K562 (cell line): ENCODE data around the gene YAE1. TPM values are rescaled to one million over a fixed set of nuclear protein-coding genes. Genes with fewer than 3 reads are reported as not detected.

Source experiments
- ATAC-seq: fragments of 200-7000 bp; cut with Tn5 transposase; 3 replicates; pipeline ENCODE4 v1.9.1; 2020; ENCODE audit warnings: moderate library complexity
- BruUV-seq: library from RNA; stranded (reverse); fragments of 400-500 nt; replicated peaks from 2 replicates; lab custom pipeline; 2021; lab: Mats Ljungman, UMichigan
- CTCF ChIA-PET: fragments of 300-600 bp; formaldehyde crosslinking; extraction: SDS; loops from one replicate; lab custom pipeline; 2021; ENCODE audit warnings: low intra/inter-chr PET ratio; lab: Yijun Ruan, JAX
- POLR2A ChIA-PET: fragments of 300-600, 350-650 bp; sonication (Branson Sonifier 250); formaldehyde crosslinking; extraction: SDS; loops from one replicate; lab custom pipeline; 2021; ENCODE audit warnings: antibody characterized with exemption, inconsistent platforms; lab: Yijun Ruan, JAX
- DNase-seq, 4 experiments: peaks; one replicate each; pipeline versions ENCODE4 v3.0.0 to v3.0.0-alpha.2; 2011 to 2018; ENCODE audit warnings: low spot score in 3 of 4, mixed read lengths in 3 of 4; ENCODE audit errors: extremely low read depth in 1 of 4
- FAIRE-seq: peaks from 2 replicates; lab custom pipeline; 2011; peaks lifted over from hg19 to GRCh38; lab: Jason Lieb, UNC
- H2AFZ ChIP-seq: 2 replicates; pipeline ENCODE4 v1.6.0; 2011; ENCODE audit warnings: low read depth, low read length, control low read depth, inconsistent platforms
- H3K27ac ChIP-seq: fragments of 200-600 bp; 3 replicates; pipeline ENCODE4 v1.8.0; 2011; ENCODE audit warnings: low read depth, mild to moderate bottlenecking, control low read depth, inconsistent platforms, low read length, moderate library complexity, mixed read lengths; ENCODE audit errors: extremely low read depth
- H3K27me3 ChIP-seq, 2 experiments: fragments of 300-600 bp in 1 of 2; 2 replicates in 1 of 2; 3 replicates in 1 of 2; pipeline versions ENCODE4 v1.6.0 to v1.8.0; 2011; ENCODE audit warnings: inconsistent platforms in 2 of 2, low read length in 2 of 2, mild to moderate bottlenecking in 1 of 2, mixed read lengths in 1 of 2, moderate library complexity in 1 of 2; ENCODE audit not compliant: control insufficient read depth in 2 of 2, insufficient read depth in 2 of 2
- H3K36me3 ChIP-seq: fragments of 300-600 bp; 3 replicates; pipeline ENCODE4 v1.8.0; 2011; ENCODE audit warnings: mild to moderate bottlenecking, low read length, inconsistent platforms; ENCODE audit not compliant: control insufficient read depth, insufficient read depth
- H3K4me1 ChIP-seq, 2 experiments: fragments of 200-600 bp in 1 of 2; replicated peaks in 1 of 2; 2 replicates in 1 of 2; 3 replicates in 1 of 2; pipeline versions ENCODE4 v1.5.1 to v1.8.0; 2011; ENCODE audit warnings: inconsistent platforms in 2 of 2, low read length in 2 of 2, mild to moderate bottlenecking in 1 of 2, mixed read lengths in 1 of 2, moderate library complexity in 1 of 2; ENCODE audit not compliant: control insufficient read depth in 2 of 2, insufficient read depth in 2 of 2
- H3K4me2 ChIP-seq: 2 replicates; pipeline ENCODE4 v1.6.1; 2011; ENCODE audit warnings: low read length, control low read depth, inconsistent platforms, mixed read lengths; ENCODE audit not compliant: insufficient read depth
- H3K4me3 ChIP-seq: fragments of 200-600 bp; sonication (generic), shearing (Covaris generic); 2 replicates; pipeline ENCODE4 v1.5.1; 2016; ENCODE audit warnings: control low read depth, inconsistent platforms
- H3K79me2 ChIP-seq: fragments of 200-600 bp; 3 replicates; pipeline ENCODE4 v1.8.0; 2011; ENCODE audit warnings: low read length, inconsistent platforms; ENCODE audit not compliant: control insufficient read depth, insufficient read depth
- H3K9ac ChIP-seq, 2 experiments: 2 replicates each; pipeline versions ENCODE4 v1.6.0 to v1.6.1; 2011; ENCODE audit warnings: low read depth in 2 of 2, low read length in 2 of 2, control low read depth in 1 of 2, inconsistent platforms in 1 of 2, mild to moderate bottlenecking in 1 of 2, mixed read lengths in 1 of 2; ENCODE audit not compliant: insufficient read depth in 1 of 2
- H3K9me1 ChIP-seq: one replicate; pipeline ENCODE4 v1.6.0; 2011; ENCODE audit warnings: inconsistent platforms, mild to moderate bottlenecking, low read length, moderate library complexity; ENCODE audit not compliant: control insufficient read depth, insufficient read depth
- H3K9me3 ChIP-seq: replicated peaks from 2 replicates; pipeline ENCODE4 v1.5.1; 2011; ENCODE audit warnings: low read depth, low read length, inconsistent platforms; ENCODE audit not compliant: control insufficient read depth, insufficient read depth
- H4K20me1 ChIP-seq: replicated peaks from 2 replicates; pipeline ENCODE4 v1.6.1; 2011; ENCODE audit warnings: low read length, inconsistent platforms, mixed read lengths; ENCODE audit not compliant: control insufficient read depth, insufficient read depth
- GATAD2A ChIP-seq: fragments of 450-650 bp; IDR thresholded peaks from 2 replicates; pipeline ENCODE4 v1.6.1; 2017
- LEF1 ChIP-seq: fragments of 450-650 bp; IDR thresholded peaks from 2 replicates; pipeline ENCODE4 v1.6.1; 2016; ENCODE audit warnings: mild to moderate bottlenecking
- NR1H2 ChIP-seq: sonication (generic); formaldehyde crosslinking; IDR thresholded peaks from 2 replicates; pipeline ENCODE4 v1.4.0; 2020; ENCODE audit warnings: mild to moderate bottlenecking, missing genetic modification reagents
- WGBS: fragments of 100-300 bp; shearing (Covaris generic); methylation state at CpG from one replicate; pipeline ENCODE4 v1.1.6; 2016; ENCODE audit warnings: low coverage, mixed read lengths; ENCODE audit not compliant: insufficient coverage; ENCODE audit errors: missing lambda C conversion rate; 5-methylcytosine and 5-hydroxymethylcytosine counted together
- in situ Hi-C: fragments of 300-500 bp; cut with MboI; formaldehyde crosslinking; loops from 4 replicates; pipeline ENCODE4 v1.15.0; 2018; ENCODE audit warnings: inconsistent platforms, mixed read lengths
- intact Hi-C: fragments of 100-400 bp; cut with micrococcal nuclease; formaldehyde crosslinking; loops from 2 replicates; pipeline ENCODE4 v1.14.2; 2022
- polyA plus RNA-seq, 8 experiments: library from polyadenylated mRNA; depleted of rRNA in 4 of 8; stranded (reverse) in 5 of 8; unstranded in 3 of 8; fragments of >200 nt; fragmentation: Nextera tagmentation in 2 of 8; fragmentation: Illumina TruSeq in 1 of 8; extraction: Ambion mirVana in 2 of 8; extraction: Trizol in 1 of 8; gene quantifications; 2 replicates each; pipeline versions ENCODE4 v1.2.1 to v1.2.3, GENCODE V29; 2011 to 2014; ENCODE audit warnings: inconsistent platforms in 1 of 8, missing spikeins in 1 of 8
- total RNA-seq, 7 experiments: library from RNA; depleted of rRNA in 6 of 7; stranded (reverse); fragments of >200 nt in 6 of 7; fragmentation: Illumina TruSeq in 2 of 7; extraction: Trizol in 2 of 7; gene quantifications; 2 replicates each; pipeline versions ENCODE4 v1.2.1 to v1.2.3, GENCODE V29; 2011 to 2021; ENCODE audit warnings: low replicate concordance in 1 of 7
- TF ChIP-seq, protein P1 (sequence below), 2 experiments: fragments of 450-650 bp; formaldehyde crosslinking in 1 of 2; IDR thresholded peaks; 2 replicates each; pipeline versions ENCODE4 v1.4.0 to v1.6.1; 2014 to 2020; ENCODE audit warnings: mild to moderate bottlenecking in 2 of 2, borderline replicate concordance in 1 of 2, low read depth in 1 of 2

YAE1 gene
- total and polyA plus RNA-seq, 9 of the 15 experiments (the other 6 are each of a cell fraction or from before 2014, with no cell fraction given): 15.2 to 63.4 (median 30.1) TPM

DNA sequence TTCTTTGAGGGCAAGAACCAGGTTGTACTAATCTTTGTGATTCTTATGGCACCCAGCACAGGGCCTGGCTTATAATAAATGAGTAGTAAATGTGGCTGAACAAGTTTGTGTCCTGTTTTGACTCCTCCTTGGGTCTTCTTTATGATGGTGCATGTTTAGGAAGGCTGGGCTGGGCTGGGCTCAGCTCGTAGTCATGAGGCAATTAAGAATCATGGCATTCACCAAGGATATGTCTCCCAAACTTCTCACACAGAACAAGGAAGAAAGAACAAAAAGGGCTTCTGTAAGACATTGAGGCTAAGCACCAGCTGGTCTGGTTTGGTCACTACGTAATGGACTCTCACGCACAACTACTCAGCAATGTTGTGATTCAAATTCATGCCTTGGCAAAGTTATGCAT, 30.5 kb upstream of the YAE1 start:
- POLR2A ChIA-PET: no interaction called here
- TF ChIP-seq LEF1: no peak
- TF ChIP-seq GATAD2A: no peak
- TF ChIP-seq NR1H2 (CRISPR knock-in tag): no peak
- TF ChIP-seq, protein P1, sequence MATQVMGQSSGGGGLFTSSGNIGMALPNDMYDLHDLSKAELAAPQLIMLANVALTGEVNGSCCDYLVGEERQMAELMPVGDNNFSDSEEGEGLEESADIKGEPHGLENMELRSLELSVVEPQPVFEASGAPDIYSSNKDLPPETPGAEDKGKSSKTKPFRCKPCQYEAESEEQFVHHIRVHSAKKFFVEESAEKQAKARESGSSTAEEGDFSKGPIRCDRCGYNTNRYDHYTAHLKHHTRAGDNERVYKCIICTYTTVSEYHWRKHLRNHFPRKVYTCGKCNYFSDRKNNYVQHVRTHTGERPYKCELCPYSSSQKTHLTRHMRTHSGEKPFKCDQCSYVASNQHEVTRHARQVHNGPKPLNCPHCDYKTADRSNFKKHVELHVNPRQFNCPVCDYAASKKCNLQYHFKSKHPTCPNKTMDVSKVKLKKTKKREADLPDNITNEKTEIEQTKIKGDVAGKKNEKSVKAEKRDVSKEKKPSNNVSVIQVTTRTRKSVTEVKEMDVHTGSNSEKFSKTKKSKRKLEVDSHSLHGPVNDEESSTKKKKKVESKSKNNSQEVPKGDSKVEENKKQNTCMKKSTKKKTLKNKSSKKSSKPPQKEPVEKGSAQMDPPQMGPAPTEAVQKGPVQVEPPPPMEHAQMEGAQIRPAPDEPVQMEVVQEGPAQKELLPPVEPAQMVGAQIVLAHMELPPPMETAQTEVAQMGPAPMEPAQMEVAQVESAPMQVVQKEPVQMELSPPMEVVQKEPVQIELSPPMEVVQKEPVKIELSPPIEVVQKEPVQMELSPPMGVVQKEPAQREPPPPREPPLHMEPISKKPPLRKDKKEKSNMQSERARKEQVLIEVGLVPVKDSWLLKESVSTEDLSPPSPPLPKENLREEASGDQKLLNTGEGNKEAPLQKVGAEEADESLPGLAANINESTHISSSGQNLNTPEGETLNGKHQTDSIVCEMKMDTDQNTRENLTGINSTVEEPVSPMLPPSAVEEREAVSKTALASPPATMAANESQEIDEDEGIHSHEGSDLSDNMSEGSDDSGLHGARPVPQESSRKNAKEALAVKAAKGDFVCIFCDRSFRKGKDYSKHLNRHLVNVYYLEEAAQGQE (IDR thresholded peaks at IDR 0.05; ENCODE audit: borderline replicate concordance): no peak
- TF ChIP-seq, protein P1 (CRISPR knock-in tag; IDR thresholded peaks at IDR 0.05; ENCODE audit: low read depth): no peak

More for the DNA sequence above, 30.5 kb upstream of the YAE1 start:
- no TSS peak for BruUV-seq
- Histone ChIP-seq H3K4me3 (no peak overlapping the region), H3K27ac (no peak overlapping the region), H3K36me3 (no peaks in the 10 kb centered on the region), H3K9ac (no peak overlapping the region), H3K27me3 (peaks cover 21 to 46% of the 10 kb centered on the region in 2 experiments), H2AFZ (no peak overlapping the region), H4K20me1 (no peaks in the 10 kb centered on the region), H3K79me2 (no peaks in the 10 kb centered on the region), H3K4me1 (no peaks in the 10 kb centered on the region), H3K9me3 (no peaks in the 10 kb centered on the region), H3K9me1 (no peaks in the 10 kb centered on the region), H3K4me2 (no peak overlapping the region)
- DNase-seq: no peak
- in situ Hi-C loops (no loop called here), intact Hi-C loops (no loop called here)
- 2% methylated on average over 3 of the region's 3 CpGs for WGBS
- no peak for ATAC-seq
- CTCF ChIA-PET: no interaction called here
- peak; percentile 26 for FAIRE-seq
